ENCODE measurements around the gene SEPTIN12. TPM values are rescaled to one million over a fixed set of nuclear protein-coding genes. Genes with fewer than 3 reads are reported as not detected.

SEPTIN12 gene
- polyA plus RNA-seq, 1 donor (not counting 4 experiments of a cell fraction or from before 2014, with no cell fraction given) = not detected

DNA sequence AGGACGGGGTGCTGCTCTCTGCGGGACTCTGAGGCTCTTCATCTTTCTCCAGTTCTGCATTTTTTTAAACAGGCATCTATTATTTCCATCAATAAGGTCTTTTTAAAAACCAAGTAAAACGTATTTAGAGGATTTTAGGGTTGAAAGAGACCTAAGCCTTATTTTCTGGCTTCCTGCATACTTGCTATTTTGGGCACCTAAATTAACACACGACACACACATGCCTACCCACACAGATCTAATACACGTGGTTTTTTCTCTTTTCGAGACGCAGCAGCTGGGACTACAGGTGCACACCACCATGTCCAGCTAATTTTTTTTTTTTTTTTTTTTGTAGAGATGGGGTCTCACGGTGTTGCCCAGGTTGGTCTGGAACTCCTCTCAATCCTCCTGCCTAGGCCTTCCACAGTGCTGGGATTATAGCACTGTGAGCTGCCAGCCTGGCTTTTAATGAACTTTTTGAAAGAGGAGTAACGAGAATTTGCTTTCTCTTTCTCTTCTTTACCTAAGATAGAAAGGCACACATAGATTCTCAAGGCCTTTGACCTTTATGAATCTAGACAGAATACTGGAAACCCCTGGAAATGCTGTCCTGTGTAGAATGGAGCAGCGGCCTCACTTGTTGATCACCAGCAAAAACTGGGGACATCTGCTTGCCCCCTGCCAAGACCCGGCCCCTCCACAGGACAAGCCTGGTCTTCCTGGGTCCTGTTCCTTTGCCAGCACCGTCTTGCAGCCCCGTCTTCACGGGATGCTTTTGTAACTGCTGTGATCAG is 40.1 kb downstream of the SEPTIN12 start:
- Histone ChIP-seq H3K9ac (ENCODE audit: control insufficient read depth, extremely low read depth, insufficient read depth, low read length) (no peak overlapping the region), H3K79me2 (ENCODE audit: control insufficient read depth, insufficient read depth, low read length) (no peaks in the 10 kb centered on the region), H3K27ac (ENCODE audit: control insufficient read depth, insufficient read depth, low read length) (no peak overlapping the region), H3K9me3 (ENCODE audit: control insufficient read depth, low read depth, low read length) (no peaks in the 10 kb centered on the region), H4K20me1 (ENCODE audit: control insufficient read depth, extremely low read depth, insufficient read depth, low read length) (no peaks in the 10 kb centered on the region), H3K36me3 (ENCODE audit: control insufficient read depth in 2 of 2, extremely low read depth in 1 of 2, insufficient read depth in 2 of 2, low read length in 2 of 2) (peaks cover 11 to 14% of the 10 kb centered on the region in 2 experiments), H3K4me2 (ENCODE audit: control insufficient read depth, extremely low read depth, insufficient read depth, low read depth, low read length) (no peak overlapping the region), H3K4me3 (ENCODE audit: control insufficient read depth in 2 of 3, extremely low read depth in 1 of 3, insufficient read depth in 2 of 3, low read depth in 1 of 3, low read length in 3 of 3) (no peak overlapping the region), H2AFZ (ENCODE audit: control insufficient read depth, low read length) (no peak overlapping the region), H3K9me1 (ENCODE audit: control insufficient read depth, extremely low read depth, insufficient read depth, low read length) (no peaks in the 10 kb centered on the region), H3K4me1 (ENCODE audit: control insufficient read depth, extremely low read depth, insufficient read depth, low read length) (peaks cover 7% of the 10 kb centered on the region), H3K27me3 (ENCODE audit: control insufficient read depth, extremely low read depth, insufficient read depth, low read length) (no peaks in the 10 kb centered on the region)
- DNase-seq (ENCODE audit: low read depth, low spot score) = no peak
- dilution Hi-C loops (cut with MboI; ENCODE audit: extremely low pct_ligation_motif_present, low sequenced_read_pairs) = no loop called here
- no peak for TF ChIP-seq EZH2 (IDR thresholded peaks at IDR 0.05; ENCODE audit: low read length)
- TF ChIP-seq, protein P1, sequence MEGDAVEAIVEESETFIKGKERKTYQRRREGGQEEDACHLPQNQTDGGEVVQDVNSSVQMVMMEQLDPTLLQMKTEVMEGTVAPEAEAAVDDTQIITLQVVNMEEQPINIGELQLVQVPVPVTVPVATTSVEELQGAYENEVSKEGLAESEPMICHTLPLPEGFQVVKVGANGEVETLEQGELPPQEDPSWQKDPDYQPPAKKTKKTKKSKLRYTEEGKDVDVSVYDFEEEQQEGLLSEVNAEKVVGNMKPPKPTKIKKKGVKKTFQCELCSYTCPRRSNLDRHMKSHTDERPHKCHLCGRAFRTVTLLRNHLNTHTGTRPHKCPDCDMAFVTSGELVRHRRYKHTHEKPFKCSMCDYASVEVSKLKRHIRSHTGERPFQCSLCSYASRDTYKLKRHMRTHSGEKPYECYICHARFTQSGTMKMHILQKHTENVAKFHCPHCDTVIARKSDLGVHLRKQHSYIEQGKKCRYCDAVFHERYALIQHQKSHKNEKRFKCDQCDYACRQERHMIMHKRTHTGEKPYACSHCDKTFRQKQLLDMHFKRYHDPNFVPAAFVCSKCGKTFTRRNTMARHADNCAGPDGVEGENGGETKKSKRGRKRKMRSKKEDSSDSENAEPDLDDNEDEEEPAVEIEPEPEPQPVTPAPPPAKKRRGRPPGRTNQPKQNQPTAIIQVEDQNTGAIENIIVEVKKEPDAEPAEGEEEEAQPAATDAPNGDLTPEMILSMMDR (optimal IDR thresholded peaks at IDR 0.05 in 1 of 3, IDR thresholded peaks at IDR 0.05 in 1 of 3, conservative IDR thresholded peaks at IDR 0.05 in 1 of 3; ENCODE audit: extremely low read depth in 1 of 3, insufficient read depth in 2 of 3, low read length in 3 of 3) = no peak
- no peak for FAIRE-seq

DNA sequence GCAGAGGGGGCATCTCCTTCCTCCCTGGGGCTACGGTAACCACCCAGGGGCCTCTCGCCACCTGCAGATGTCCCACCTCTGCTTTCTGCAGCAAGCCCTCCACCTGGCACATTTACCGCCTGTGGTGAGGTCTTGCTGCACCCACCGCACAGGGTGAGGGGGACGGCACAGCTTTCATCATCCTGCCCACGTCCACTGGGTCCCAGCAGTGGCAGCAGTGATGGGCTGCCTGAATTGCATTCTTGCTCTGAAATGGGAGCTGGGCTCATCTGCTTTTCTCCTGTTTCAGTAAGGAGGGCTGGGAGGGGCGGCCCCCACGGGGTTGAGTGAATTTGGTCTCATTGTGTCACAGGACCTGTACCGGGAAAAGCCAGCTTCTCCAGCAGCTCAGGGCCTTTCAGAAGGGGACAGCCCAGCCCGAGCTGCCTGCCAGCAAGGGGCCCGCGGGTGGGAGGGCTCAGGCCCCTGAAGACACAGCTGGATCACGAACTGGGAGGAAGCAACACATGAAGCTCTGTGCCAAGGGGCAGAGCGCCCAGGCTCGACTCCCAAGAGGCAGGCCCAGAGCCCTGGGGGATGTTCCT is 41.1 kb downstream of the SEPTIN12 start:
- FAIRE-seq (no peak), DNase-seq (ENCODE audit: low read depth, low spot score) (no peak)
- H3K36me3 ChIP-seq (ENCODE audit: control insufficient read depth in 2 of 2, extremely low read depth in 1 of 2, insufficient read depth in 2 of 2, low read length in 2 of 2) = peaks cover 5 to 8% of the 10 kb centered on the region in 2 experiments
- H3K4me2 ChIP-seq (ENCODE audit: control insufficient read depth, extremely low read depth, insufficient read depth, low read depth, low read length) = no peak overlapping the region
- H4K20me1 ChIP-seq (ENCODE audit: control insufficient read depth, extremely low read depth, insufficient read depth, low read length) = no peaks in the 10 kb centered on the region
- H3K79me2 ChIP-seq (ENCODE audit: control insufficient read depth, insufficient read depth, low read length) = no peaks in the 10 kb centered on the region
- H3K4me3 ChIP-seq (ENCODE audit: control insufficient read depth in 2 of 3, extremely low read depth in 1 of 3, insufficient read depth in 2 of 3, low read depth in 1 of 3, low read length in 3 of 3) = no peak overlapping the region
- no peaks in the 10 kb centered on the region for H3K27me3 ChIP-seq (ENCODE audit: control insufficient read depth, extremely low read depth, insufficient read depth, low read length)
- no peaks in the 10 kb centered on the region for H3K9me3 ChIP-seq (ENCODE audit: control insufficient read depth, low read depth, low read length)
- no peak overlapping the region for H2AFZ ChIP-seq (ENCODE audit: control insufficient read depth, low read length)
- dilution Hi-C loops (cut with MboI; ENCODE audit: extremely low pct_ligation_motif_present, low sequenced_read_pairs) = no loop called here
- H3K27ac ChIP-seq (ENCODE audit: control insufficient read depth, insufficient read depth, low read length) = no peak overlapping the region
- H3K4me1 ChIP-seq (ENCODE audit: control insufficient read depth, extremely low read depth, insufficient read depth, low read length) = peaks cover 11% of the 10 kb centered on the region
- H3K9me1 ChIP-seq (ENCODE audit: control insufficient read depth, extremely low read depth, insufficient read depth, low read length) = no peaks in the 10 kb centered on the region
- no peak overlapping the region for H3K9ac ChIP-seq (ENCODE audit: control insufficient read depth, extremely low read depth, insufficient read depth, low read length)
- no peak for TF ChIP-seq EZH2 (IDR thresholded peaks at IDR 0.05; ENCODE audit: low read length)
- TF ChIP-seq, protein P1 (optimal IDR thresholded peaks at IDR 0.05 in 1 of 3, IDR thresholded peaks at IDR 0.05 in 1 of 3, conservative IDR thresholded peaks at IDR 0.05 in 1 of 3; ENCODE audit: extremely low read depth in 1 of 3, insufficient read depth in 2 of 3, low read length in 3 of 3) = no peak

Data from keratinocyte (primary cell).